ENCODE data around the gene IGSF8. TPM values are rescaled to one million over a fixed set of nuclear protein-coding genes. Genes with fewer than 3 reads are reported as not detected.
A peak's percentile ranks its signal among the peaks of the same experiment; 100 is the strongest.

IGSF8 gene
- total RNA-seq, 2 donors from 2014 or later: 26.3 to 32.0 TPM

- DNase-seq (peak; percentile 56), ATAC-seq (replicated peaks in 1 of 2) (peak; percentile 41 to 67)
- Mint-ChIP-seq H3K9me3 (no peaks in the 10 kb centered on the region), H3K27ac (peak overlapping the region; percentile 21), H3K4me3 (no peak overlapping the region), H3K36me3 (ENCODE audit: insufficient read depth in 2 of 2) (no peaks in the 10 kb centered on the region), H3K4me1 (ENCODE audit: low read depth) (peaks cover 14% of the 10 kb centered on the region), H3K27me3 (ENCODE audit: low read depth) (no peaks in the 10 kb centered on the region)
These were observed 10.7 kb upstream of the IGSF8 start for GRCh38 chr1:160108888-160109662.

GRCh38 chr1:160107512-160107911 lies 9.1 kb upstream of the IGSF8 start:
- Mint-ChIP-seq H3K4me3 (no peak overlapping the region), H3K4me1 (ENCODE audit: low read depth) (peaks cover 14% of the 10 kb centered on the region), H3K9me3 (no peaks in the 10 kb centered on the region), H3K27ac (no peak overlapping the region), H3K27me3 (ENCODE audit: low read depth) (no peaks in the 10 kb centered on the region), H3K36me3 (ENCODE audit: insufficient read depth in 2 of 2) (no peaks in the 10 kb centered on the region)
- ATAC-seq (replicated peaks in 1 of 2) (no peak), DNase-seq (no peak)

- ATAC-seq (replicated peaks in 1 of 2) (no peak), DNase-seq (no peak)
- Mint-ChIP-seq H3K36me3 (ENCODE audit: insufficient read depth in 2 of 2) (no peaks in the 10 kb centered on the region), H3K4me1 (ENCODE audit: low read depth) (peaks cover 26% of the 10 kb centered on the region), H3K4me3 (no peak overlapping the region), H3K27ac (no peak overlapping the region), H3K9me3 (no peaks in the 10 kb centered on the region), H3K27me3 (ENCODE audit: low read depth) (no peaks in the 10 kb centered on the region)
These were observed 6.7 kb upstream of the IGSF8 start for GRCh38 chr1:160105155-160105554.

GRCh38 chr1:160104486-160104885 lies 6.1 kb upstream of the IGSF8 start:
- H3K9me3 Mint-ChIP-seq: no peaks in the 10 kb centered on the region
- peaks cover 25% of the 10 kb centered on the region for H3K4me1 Mint-ChIP-seq (ENCODE audit: low read depth)
- H3K4me3 Mint-ChIP-seq: no peak overlapping the region
- H3K36me3 Mint-ChIP-seq (ENCODE audit: insufficient read depth in 2 of 2): no peaks in the 10 kb centered on the region
- DNase-seq: no peak
- no peak overlapping the region for H3K27ac Mint-ChIP-seq
- H3K27me3 Mint-ChIP-seq (ENCODE audit: low read depth): no peaks in the 10 kb centered on the region
- ATAC-seq (replicated peaks in 1 of 2): no peak

- ATAC-seq (replicated peaks in 1 of 2) (no peak), DNase-seq (no peak)
- Mint-ChIP-seq H3K27ac (no peak overlapping the region), H3K4me3 (no peak overlapping the region), H3K36me3 (ENCODE audit: insufficient read depth in 2 of 2) (no peaks in the 10 kb centered on the region), H3K9me3 (no peaks in the 10 kb centered on the region), H3K27me3 (ENCODE audit: low read depth) (no peaks in the 10 kb centered on the region), H3K4me1 (ENCODE audit: low read depth) (peaks cover 24% of the 10 kb centered on the region)
These were observed 5.4 kb upstream of the IGSF8 start for GRCh38 chr1:160103658-160104408.

GRCh38 chr1:160101717-160102522 lies 3.5 kb upstream of the IGSF8 start:
- Mint-ChIP-seq H3K27me3 (ENCODE audit: low read depth) (no peaks in the 10 kb centered on the region), H3K4me3 (no peak overlapping the region), H3K9me3 (no peaks in the 10 kb centered on the region), H3K27ac (no peak overlapping the region), H3K36me3 (ENCODE audit: insufficient read depth in 2 of 2) (no peaks in the 10 kb centered on the region), H3K4me1 (ENCODE audit: low read depth) (peaks cover 29% of the 10 kb centered on the region)
- no peak for ATAC-seq (replicated peaks in 1 of 2)
- no peak for DNase-seq

GRCh38 chr1:160101037-160101716 lies 2.8 kb upstream of the IGSF8 start:
- ATAC-seq (replicated peaks in 1 of 2) (peak; percentile 19 to 28), DNase-seq (peak; percentile 74 to 79)
- no peak overlapping the region for H3K27ac Mint-ChIP-seq
- no peaks in the 10 kb centered on the region for H3K27me3 Mint-ChIP-seq (ENCODE audit: low read depth)
- H3K4me1 Mint-ChIP-seq (ENCODE audit: low read depth): peaks cover 36% of the 10 kb centered on the region
- H3K4me3 Mint-ChIP-seq: peak overlapping the region; percentile 60 to 63
- no peaks in the 10 kb centered on the region for H3K9me3 Mint-ChIP-seq
- H3K36me3 Mint-ChIP-seq (ENCODE audit: insufficient read depth in 2 of 2): no peaks in the 10 kb centered on the region

- Mint-ChIP-seq H3K9me3 (no peaks in the 10 kb centered on the region), H3K36me3 (ENCODE audit: insufficient read depth in 2 of 2) (no peaks in the 10 kb centered on the region), H3K27me3 (ENCODE audit: low read depth) (no peaks in the 10 kb centered on the region), H3K4me1 (ENCODE audit: low read depth) (peaks cover 42% of the 10 kb centered on the region), H3K4me3 (peak overlapping the region; percentile 84), H3K27ac (peak overlapping the region; percentile 82)
- ATAC-seq (replicated peaks in 1 of 2) (no peak), DNase-seq (no peak)
These were observed 1.4 kb upstream of the IGSF8 start for GRCh38 chr1:160099716-160100375.

GRCh38 chr1:160098852-160099561 lies 588 bp upstream of the IGSF8 start:
- DNase-seq (peak; percentile 97 to 98), ATAC-seq (replicated peaks in 1 of 2) (peak; percentile 84 to 87)
- H3K27ac Mint-ChIP-seq: peak overlapping the region; percentile 82
- no peaks in the 10 kb centered on the region for H3K27me3 Mint-ChIP-seq (ENCODE audit: low read depth)
- peaks cover 42% of the 10 kb centered on the region for H3K4me1 Mint-ChIP-seq (ENCODE audit: low read depth)
- no peaks in the 10 kb centered on the region for H3K36me3 Mint-ChIP-seq (ENCODE audit: insufficient read depth in 2 of 2)
- peak overlapping the region; percentile 84 for H3K4me3 Mint-ChIP-seq
- no peaks in the 10 kb centered on the region for H3K9me3 Mint-ChIP-seq

GRCh38 chr1:160097151-160097910 lies 1.1 kb downstream of the IGSF8 start:
- no peaks in the 10 kb centered on the region for H3K36me3 Mint-ChIP-seq (ENCODE audit: insufficient read depth in 2 of 2)
- H3K4me3 Mint-ChIP-seq: peak overlapping the region; percentile 82 to 94
- no peaks in the 10 kb centered on the region for H3K9me3 Mint-ChIP-seq
- H3K27me3 Mint-ChIP-seq (ENCODE audit: low read depth): no peaks in the 10 kb centered on the region
- H3K4me1 Mint-ChIP-seq (ENCODE audit: low read depth): peaks cover 42% of the 10 kb centered on the region
- peak overlapping the region; percentile 44 for H3K27ac Mint-ChIP-seq
- DNase-seq (peak; percentile 56 to 65), ATAC-seq (replicated peaks in 1 of 2) (peak in 1 of 2 donors; percentile 13)

Data from activated T-cell treated with anti-CD3 and anti-CD28 coated beads, Interleukin-2, amount 50 U/mL, for 72 hours (primary cell).